NCI-H1694 treated with DMSO at 0.1 percent for 48 hours (cell line): ENCODE measurements around the gene SEMA3E.
A peak's percentile ranks its signal among the peaks of the same experiment; 100 is the strongest.
"Not testable (repeated sequence)": the region's sequence is repeated elsewhere in the genome, so short reads cannot be mapped to it uniquely, and the experiment has no call there.

Experiments
- DNase-seq: peaks from one replicate; lab custom pipeline; 2025; lab: John Stamatoyannopoulos, UW

Gene SEMA3E

DNA sequence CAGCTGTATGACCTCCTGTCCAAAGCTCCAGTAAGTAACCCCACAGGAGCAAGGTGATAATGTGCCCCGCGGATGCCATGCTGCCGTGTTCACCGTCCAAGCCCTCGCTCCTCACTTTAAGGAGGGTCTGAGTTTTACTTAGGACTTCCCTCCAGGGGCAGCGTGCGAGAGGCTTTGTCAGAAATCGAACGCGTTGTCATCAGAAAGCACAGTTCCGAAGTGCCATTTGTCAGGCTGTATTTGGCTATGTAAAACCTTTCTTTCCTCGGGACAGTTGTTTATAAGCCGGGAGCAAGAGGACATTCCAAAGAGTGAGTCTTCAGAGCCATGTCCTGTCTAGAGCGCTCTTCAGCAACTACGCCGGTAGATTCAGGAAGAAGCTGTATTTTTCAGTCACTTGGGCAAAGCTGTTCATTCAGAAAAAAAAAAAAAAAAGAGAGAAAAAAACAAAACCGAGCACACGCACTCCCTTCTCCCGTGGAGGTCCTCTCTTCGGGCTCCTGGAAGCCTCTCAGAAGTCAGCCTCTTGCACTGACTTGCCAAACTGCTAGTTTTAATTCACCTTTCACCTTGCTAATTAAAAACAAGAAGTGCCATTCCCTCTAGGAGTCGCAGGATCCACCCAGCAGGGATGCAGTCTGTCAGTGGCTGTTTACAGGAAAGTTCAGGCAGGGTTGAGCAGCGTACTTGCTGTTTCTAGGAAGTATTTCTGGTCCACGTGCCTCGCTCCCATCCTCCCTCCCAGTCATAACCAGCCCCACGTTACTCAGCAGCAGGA is at the start of gene SEMA3E:
Gene SEMA3E (minus strand): TSS at position 676 of the 778 bp plus-strand sequence.
- no peak for DNase-seq

DNA sequence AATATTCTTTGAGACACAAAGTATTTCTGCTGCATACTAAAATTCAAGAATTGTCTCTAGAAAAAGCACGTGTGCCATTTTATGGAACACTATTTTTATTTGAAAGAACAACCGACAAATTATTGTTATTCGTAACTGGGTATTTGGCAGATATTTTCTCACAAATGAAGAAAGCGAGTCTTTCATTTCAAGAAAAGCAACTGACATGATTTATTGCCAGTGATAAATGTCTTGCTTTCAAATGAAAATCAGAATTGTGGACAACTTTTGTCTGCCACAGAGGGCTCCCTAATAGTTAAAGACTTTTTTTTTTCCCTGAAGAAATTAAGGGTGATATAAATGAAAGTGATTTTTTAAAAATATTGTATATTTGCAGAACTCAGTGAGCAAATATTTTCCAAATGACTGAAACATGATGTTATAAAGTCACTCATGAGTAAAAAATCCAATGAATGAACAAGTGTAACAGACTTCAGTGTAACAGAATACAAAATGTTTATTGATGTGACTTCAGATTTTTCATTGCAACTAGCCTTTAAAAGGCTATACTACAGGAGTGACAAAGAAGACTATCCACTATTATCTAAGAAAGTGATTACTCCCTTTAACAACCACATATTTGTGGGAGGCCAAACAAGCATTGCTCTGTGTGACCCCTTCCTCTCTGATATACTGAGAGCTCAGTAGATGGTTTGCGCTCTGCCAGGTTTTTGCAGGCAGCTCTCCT is 49.0 kb upstream of the SEMA3E start:
- DNase-seq: no peak

DNA sequence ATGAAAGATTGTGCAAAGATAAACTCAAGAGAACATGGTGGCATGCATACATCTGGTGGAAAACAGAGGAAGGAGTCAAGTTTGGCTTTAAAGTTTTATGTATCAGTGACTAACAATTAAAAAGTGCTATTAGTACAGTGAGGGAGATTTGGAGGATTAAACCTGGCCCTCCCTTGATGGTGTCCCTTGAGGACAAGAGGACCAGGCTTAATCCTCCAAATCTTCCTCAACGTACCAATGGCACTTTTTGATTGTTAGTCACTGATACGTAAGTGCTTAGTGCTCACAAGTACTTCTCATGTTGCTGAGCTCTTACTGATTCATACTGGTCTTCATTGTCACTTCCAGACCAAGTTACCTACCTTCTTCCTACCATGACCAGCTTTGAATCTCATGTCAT is 47.2 kb upstream of the SEMA3E start:
- no peak for DNase-seq

DNA sequence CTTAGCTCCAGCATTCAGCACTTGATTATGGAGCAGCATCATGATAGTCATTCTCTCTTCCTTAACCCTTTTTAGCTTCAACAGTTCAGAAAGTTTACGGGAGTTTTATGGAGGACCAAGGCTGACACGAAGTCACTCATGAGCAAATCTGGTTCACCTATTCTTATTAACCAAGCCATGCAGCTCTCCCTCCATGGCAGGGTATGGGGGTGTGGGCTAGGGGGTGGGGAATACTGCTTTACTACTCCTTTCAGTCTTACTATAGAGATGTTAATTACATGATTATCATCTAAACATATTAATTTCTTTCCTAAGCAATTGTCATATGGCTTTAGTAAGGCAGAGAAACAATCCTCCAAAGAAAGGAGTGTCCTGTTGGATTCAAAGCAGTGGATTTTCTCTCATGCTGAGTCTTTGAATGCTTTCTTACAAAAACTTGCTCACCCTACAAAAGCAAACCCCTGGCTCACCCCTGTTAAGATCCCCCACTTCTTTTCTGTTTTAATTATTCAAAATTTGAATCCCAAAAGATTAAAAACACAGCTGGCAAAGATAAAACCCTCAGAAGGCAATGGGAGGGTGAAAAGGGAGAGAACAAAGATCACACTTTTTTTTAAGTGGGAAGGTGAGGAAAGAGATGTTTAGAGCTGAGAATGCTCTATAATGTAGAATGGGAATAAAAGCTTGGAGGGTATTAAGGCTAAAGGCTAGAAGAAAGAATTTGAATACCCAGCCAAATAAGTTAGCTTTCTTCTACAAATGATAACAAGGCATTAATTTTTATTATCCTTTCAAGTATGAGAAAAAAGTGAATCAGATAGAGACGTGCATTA is 46.4 kb upstream of the SEMA3E start:
- no peak for DNase-seq

DNA sequence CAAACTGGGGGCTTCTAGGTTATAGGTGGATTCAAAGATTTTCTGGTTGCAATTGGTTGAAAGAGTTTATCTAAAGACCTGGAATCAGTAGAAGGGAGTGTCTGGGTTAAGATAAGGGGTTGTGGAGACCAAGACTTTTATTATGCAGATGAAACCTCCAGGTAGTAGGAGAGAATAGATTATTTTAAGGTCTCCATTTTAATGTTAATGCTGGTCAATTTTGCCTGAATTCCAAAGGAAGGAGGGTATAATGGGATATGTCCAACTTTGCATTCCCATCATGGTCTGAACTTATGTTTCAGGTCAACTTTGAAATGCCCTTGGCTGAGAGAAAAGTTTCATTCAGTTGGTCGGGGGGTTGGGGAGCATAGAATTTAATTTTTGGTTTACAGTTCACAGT is 44.3 kb upstream of the SEMA3E start:
- DNase-seq: no peak

DNA sequence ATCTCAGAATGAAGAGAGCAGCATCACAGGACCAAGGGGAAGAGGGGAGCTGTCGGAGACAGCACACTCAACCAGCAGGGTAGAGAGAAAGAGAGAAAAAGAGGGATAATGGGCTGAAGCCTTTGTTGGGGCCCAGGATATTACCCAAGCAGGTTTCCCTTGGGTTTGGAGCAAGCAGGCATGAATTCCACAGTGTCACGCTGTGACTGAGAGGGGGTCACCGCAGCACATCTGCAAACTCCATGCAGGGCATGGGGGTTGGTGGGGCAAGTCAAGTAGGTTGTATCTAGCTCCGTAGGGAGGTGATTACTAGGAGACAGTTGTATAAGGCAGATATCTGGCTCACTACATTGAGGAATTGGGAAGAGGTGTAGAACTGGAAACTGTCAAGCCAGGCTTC is 42.2 kb upstream of the SEMA3E start:
- no peak for DNase-seq

DNA sequence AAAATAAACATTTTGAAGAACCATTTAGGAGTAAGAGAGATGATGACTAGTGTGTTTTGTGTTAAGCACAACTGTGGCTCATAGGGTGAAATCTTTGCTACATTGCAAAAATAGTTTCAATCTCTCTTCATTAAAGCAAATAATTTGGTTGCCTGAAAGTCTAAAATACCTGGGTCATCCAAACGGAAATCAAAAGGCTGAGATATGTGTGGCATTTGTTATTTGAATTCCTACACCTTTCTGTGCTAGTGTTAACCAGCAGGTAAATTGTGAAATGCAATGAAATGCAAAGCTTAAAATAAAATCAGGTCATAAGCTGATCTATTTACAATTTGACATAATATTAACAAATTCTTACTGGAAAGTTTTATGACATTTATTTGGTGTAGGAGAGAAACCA is 40.9 kb upstream of the SEMA3E start:
- DNase-seq: no peak

DNA sequence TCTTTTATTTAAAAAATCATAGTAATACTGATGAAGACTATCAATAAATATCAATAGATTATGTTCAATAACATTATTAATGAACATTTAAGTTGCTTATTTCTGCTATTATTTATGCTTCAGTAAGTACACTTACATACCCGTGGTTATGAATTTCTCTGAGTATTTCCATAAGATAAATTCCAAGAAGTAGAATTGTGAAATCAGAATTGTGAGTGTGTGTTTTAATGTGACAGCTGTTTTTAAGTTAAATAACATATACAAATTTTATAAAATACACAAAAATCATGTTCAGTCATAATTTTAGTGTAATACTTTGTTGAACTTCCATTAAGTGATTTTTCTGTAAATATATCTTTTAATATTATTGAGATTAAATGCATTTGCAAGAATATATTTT is 37.5 kb upstream of the SEMA3E start:
- DNase-seq: no peak

DNA sequence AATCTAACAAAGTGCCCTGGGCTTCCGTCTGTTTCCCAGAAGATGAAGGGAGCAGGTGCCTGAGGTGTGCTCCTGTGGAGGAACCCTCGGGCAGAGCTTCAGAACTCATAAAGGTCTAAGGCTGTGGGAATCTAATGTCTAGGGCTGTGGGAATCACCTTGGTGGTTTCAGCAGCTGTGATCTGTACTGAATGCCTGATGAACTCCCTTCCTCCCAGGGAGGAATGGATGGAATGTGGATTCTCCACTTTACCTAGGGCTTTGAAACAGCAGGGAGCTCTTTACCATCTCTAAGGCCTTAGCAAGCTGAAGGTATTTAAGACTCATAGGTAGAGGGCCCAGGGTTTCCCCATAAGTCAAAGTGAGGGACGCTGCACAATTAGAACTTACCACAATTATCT is 36.0 kb upstream of the SEMA3E start:
- no peak for DNase-seq

DNA sequence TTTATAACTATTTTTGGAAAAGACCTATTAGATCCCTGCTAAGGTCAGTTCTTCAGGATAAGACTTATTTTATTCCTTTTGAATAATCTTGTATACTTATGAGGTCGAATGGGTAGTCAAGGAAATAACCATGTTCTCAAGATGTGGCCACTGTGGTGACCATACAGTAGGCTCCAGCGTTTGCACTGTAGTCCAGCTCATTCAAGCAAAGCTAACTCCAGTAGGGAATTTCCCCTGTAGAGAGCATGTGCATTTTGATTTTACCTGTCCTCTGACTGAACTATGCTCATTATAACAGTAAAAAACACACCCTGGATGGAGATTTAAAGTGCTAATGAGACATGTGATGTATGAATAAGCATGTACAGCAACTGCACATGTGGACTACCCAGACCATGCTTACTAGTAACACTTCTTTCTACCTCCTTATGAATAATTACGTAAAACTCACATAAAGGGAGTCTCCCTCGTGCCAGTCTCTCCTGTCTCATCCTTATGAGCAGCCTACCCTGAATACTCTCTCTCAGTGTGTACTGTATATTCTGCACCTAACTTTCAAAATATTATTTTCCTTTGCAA is 32.4 kb upstream of the SEMA3E start:
- DNase-seq: no peak

DNA sequence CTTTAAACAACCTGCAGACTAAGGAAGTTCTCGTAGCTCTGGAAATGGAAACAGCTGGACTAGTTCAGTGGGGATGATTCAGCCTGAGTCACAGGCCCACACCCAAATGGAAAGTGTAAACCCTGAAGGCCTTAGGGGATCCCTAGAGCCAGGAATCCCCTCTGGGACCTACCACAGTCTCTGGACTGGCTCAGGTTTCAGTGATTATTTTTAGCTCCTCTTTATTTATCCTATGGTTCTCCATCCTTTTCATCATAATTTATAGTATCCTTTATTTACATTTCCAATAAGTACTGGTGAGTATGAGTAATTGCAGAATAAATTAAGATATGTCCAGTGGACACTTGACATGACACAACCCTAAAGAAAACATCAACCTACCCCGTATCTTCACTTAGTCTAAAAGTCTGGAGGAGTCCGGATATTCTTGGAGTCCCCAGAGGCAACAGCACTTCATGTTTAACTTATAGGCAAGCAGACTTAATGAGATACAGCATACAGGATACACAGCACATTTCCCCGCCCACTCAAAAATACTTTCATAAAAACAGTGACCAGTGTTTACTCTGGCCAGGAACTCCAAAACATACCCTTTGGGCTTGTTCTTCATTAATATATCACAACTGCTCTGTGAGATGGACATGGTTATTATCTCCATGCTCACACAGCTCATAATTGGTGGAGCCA is 28.4 kb upstream of the SEMA3E start:
- no peak for DNase-seq

DNA sequence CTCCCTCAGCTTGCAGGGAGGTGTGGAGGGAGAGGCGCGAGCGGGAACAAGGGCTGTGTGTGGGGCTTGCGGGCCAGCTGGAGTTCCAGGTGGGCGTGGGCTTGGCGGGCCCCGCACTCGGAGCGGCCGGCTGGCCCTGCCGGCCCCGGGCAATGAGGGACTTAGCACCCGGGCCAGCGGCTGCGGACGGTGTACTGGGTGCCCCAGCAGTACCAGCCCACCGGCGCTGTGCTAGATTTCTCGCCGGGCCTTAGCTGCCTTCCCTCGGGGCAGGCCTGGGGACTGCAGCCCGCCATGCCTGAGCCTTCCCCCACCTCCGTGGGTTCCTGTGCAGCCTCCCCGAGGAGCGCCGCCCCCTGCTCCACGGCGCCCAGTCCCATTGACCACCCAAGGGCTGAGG is 24.4 kb upstream of the SEMA3E start:
- not testable (repeated sequence) for DNase-seq

DNA sequence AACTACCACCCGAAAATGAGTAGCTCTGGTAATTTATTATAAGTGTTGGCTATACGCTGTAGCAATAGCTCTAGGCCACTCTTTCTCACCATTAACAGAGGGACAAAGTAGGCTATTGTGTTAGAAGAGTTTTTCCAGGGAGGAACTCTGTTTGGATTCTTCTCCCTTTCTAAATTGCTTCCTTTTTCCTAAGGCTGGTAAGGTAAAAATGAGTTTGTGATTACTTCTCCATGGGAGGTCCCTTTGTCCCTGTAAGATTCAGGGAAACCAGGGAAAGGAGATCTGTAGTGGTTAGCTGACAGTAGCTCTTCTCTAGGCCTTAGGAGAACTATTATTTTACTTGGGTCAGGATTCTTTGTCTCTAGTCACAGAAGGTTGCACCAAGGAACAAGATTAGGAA is 23.2 kb upstream of the SEMA3E start:
- no peak for DNase-seq

DNA sequence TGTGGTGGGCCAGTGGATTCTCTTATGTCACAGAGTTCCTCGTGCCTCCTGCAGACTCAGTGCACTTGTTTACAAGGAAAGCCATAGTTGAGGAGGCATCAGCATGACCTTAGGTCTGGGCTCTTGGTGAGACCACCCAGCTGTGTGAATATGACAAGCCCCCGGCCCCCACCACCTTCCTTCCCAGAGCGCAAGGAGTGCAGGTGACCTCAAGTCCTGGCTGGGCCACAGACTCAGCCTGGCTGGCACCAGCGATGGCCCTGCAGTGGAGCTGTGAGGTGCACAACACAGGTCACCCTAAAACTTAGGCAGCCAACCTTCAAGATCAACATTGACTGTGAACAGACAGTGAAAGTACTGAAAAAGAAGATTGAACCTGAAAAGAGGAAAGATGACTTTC is 14.2 kb upstream of the SEMA3E start:
- DNase-seq: no peak

DNA sequence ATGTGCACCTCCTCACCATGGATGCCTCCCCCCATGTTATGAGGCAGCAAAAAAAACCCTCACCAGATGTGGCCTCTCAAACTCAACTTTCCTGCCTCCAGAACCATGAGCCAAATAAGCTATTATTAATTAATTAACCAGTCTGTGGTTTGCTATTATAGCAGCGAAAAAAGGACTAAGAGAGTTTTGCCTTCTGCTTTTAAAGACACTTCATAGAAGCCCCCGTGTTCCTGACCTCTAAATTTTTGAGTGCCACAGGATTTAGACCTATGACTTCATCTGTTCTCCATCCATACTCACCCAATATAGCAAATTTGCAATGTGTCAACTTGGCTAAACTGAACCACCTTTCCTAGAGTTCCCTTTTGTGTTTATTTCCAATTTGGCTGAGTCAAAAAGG is 9.2 kb upstream of the SEMA3E start:
- DNase-seq: no peak

DNA sequence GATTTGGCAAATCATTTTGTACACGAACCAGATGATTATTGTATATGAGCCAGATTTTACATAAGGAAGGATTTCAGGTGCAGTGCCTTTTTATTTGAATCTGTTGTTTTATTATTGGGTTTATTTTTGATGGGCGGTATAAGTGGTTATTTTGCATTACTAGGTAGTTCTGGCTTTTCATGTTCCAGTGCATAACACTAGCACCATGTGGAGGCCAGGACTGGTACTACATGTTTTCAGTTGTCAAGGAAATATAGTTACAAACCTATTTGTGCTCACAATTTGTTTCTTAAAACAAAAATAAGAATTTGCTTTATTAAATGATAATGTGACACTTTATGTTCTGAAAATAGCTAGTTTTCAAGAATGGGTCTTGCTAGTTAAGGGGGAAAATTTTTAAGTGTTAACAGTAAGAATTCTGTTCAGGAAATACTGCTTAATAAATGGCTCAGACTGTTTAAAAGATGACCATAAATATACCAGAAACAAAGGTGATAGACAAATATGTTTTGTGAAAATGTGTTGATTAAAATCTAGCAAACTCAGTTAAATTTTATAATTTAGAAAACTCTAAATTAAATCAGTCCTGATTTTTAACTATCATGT is 7.1 kb upstream of the SEMA3E start:
- peak; percentile 70 for DNase-seq

DNA sequence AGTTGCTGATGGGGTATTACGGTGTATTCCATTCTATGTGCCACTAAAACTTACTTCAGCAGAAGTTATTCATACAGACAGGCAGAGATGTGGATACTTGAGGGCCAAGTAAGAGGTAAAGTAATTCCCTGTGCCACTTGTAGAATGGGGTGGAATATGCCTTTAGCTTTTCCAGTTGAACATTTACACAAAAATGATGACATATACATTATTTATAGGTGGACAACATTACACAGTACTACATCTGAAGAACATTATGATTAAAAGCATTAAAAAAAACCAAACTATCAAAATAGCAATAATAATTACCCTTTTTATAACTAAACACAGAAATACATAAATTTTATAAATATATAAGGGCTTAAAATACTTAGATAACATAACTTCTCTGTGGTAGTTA is 3.5 kb upstream of the SEMA3E start:
- DNase-seq: no peak

DNA sequence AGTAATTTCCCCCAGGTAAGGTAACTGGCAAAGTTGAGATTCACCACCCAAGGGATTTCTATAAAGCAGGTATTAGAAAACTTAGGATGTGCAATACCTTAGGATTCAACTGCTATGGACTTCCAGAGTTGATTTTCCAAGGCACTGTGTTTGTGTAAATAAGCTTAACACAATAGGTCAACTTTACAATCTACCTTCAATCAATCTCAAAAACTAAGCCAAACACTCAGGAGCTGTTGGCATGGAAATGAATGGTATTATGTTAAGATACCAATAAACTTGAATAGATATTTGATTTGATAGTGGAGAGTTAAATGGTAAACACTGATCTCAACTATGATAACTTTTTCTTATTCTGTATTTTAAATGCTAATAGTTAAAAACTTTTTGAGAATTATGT is 762 bp upstream of the SEMA3E start:
- DNase-seq: no peak

DNA sequence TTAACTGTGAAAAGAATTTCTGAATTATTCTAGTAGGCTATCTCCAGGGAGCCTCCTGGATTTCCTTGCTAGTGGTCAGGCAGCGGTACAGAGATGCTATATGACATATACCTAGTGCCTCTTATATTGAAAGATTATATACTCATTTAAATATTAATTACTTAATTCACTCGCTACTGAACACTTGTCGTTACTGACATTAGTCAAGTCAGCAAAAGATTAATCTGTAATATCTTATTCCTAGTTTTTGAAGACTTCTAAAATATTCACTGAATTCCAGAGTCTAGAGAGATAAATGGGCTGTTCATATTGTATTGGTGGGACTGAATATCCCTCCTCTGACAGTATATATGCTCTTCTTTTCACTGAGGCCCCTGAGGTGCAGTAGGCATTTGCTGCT is 2.9 kb downstream of the SEMA3E start:
- DNase-seq: no peak

DNA sequence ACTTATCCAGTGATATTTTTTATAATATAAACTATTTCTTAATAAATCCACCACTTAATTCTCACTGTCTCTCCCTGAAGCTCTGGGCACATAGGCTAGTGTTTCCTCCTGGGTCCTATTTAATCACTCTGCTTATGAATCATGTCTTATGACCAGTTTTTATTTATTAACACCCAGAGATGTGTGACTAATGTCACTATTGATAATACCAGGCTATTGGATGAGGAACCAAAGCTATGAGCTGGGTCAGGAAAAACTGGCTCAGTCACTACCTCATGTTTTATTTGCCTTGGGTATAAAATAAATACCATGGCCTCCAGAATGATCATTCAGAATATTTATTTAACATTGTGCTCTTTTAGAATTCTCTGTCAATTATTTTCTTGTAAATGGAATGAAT is 5.2 kb downstream of the SEMA3E start:
- DNase-seq: no peak

DNA sequence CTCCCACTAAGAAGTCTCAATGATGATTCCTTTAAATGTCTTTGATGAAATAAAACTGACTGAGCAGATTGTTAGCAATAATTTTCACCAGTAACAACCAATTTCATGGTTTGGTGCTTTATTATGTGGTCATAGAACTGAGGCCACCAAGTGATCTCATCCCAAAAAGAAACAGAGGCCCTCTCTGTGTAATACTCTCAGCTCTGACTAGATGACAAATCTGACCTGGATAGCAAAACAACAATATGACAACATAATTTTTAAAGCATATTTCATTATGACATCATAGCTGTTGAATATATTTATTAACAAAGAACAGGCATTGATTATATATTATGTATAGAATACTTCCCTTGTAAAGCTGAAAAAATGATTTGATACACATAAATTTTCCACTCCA is 5.9 kb downstream of the SEMA3E start:
- no peak for DNase-seq
